HAP-1 (cell line): Measurements from ENCODE around the gene COX4I1.

Source experiments
- DNase-seq, 2 experiments: peaks; one replicate each; pipeline ENCODE4 v3.0.0-alpha.2; 2016 to 2020; ENCODE audit warnings: low spot score in 2 of 2
- H3K27me3 ChIP-seq: fragments of 250-450 bp; sonication (Bioruptor Pico); 2 replicates; pipeline ENCODE4 v1.5.1; 2020; ENCODE audit warnings: low read depth, mild to moderate bottlenecking, moderate library complexity
- H3K36me3 ChIP-seq: fragments of 250-450 bp; sonication (Bioruptor Pico); replicated peaks from 2 replicates; pipeline ENCODE4 v1.5.1; 2020; ENCODE audit warnings: mild to moderate bottlenecking
- H3K4me1 ChIP-seq: fragments of 250-450 bp; sonication (Bioruptor Pico); 2 replicates; pipeline ENCODE4 v1.5.1; 2020; ENCODE audit warnings: mild to moderate bottlenecking
- H3K4me3 ChIP-seq: fragments of 250-450 bp; sonication (Bioruptor Pico); 2 replicates; pipeline ENCODE4 v1.5.1; 2020; ENCODE audit warnings: mild to moderate bottlenecking, moderate library complexity
- H3K9me3 ChIP-seq: fragments of 250-450 bp; sonication (Bioruptor Pico); 2 replicates; pipeline ENCODE4 v1.5.1; 2020; ENCODE audit warnings: mild to moderate bottlenecking, moderate library complexity
- in situ Hi-C: fragments of 300-500 bp; cut with MboI; formaldehyde crosslinking; loops from 3 replicates; pipeline ENCODE4 v1.14.3; 2020; ENCODE audit warnings: low sequenced_read_pairs, inconsistent platforms, mixed read lengths

The COX4I1 gene

GRCh38 chr16:85759136-85759535 is 40.4 kb upstream of the COX4I1 start:
- no peak overlapping the region for H3K4me3 ChIP-seq
- H3K4me1 ChIP-seq: no peaks in the 10 kb centered on the region
- no peak for DNase-seq
- no peaks in the 10 kb centered on the region for H3K9me3 ChIP-seq
- peaks cover 40% of the 10 kb centered on the region for H3K27me3 ChIP-seq
- in situ Hi-C loops: no loop called here
- H3K36me3 ChIP-seq: no peaks in the 10 kb centered on the region

DNA sequence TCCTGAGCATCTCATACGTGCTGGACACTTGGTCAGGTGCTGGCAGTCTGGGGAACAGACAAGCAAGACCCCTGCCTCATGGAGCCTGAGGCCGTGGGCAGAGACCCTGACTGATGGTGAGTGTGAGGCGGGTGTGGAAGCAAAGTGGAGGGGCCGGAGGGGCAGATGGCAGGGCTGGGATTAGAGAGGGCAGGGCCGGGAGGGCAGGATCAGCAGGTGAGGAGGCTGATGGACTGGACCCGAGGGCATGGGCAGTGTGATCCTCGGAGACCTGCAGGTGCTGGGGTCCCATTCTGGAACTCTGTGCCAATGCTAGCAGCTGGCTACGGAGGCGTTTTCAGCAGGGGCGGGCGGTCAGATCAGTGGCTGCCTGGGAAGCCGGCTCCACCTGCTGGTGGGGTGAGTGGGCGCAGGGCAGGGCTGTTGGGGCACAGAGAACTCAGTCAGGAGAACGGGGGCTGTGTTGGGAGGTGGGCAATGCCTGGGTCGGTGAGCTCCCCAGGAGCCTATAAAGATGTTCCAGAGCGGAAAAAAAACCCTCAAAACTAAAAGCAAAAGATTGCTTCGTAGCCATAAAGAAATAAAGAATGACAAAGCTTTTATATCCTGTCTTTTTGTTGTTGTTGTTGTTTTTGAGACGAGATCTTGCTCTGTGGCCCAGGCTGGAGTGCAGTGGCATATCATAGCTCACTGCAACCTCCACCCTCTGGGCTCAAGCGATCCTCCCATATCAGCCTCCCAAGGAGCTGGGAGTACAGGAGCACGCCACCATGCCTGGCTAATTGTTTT is 39.7 kb upstream of the COX4I1 start:
- H3K27me3 ChIP-seq: peaks cover 40% of the 10 kb centered on the region
- no peaks in the 10 kb centered on the region for H3K9me3 ChIP-seq
- DNase-seq: peak in 1 of 2 experiments; percentile 52
- in situ Hi-C loops: no loop called here
- H3K4me1 ChIP-seq: no peaks in the 10 kb centered on the region
- H3K4me3 ChIP-seq: no peak overlapping the region
- no peaks in the 10 kb centered on the region for H3K36me3 ChIP-seq

- in situ Hi-C loops: no loop called here
- Histone ChIP-seq H3K4me1 (no peaks in the 10 kb centered on the region), H3K4me3 (no peak overlapping the region), H3K27me3 (peaks cover 40% of the 10 kb centered on the region), H3K9me3 (no peaks in the 10 kb centered on the region), H3K36me3 (no peaks in the 10 kb centered on the region)
- no peak for DNase-seq
These were observed 37.6 kb upstream of the COX4I1 start for GRCh38 chr16:85761861-85762260.

DNA sequence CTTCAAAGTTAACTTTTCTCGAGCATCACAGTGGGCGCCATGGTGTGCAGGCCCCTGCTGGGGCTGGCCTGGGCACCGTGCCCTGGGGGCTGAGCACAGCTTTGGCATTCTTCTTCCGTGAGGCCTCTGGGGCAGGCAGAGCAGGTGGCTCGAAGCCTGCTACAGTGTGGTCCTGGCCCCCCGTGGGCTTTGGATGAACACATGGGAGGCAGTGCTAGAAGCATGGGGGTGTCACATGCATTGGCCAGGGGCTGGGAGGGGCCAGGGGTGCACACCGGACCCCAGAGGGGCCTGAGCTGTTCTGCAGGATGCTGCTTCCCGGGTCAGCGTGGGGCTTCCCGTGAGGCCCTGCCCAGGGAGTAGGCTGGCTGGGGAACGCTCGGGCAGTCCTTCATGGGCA is 36.5 kb upstream of the COX4I1 start:
- in situ Hi-C loops: no loop called here

DNA sequence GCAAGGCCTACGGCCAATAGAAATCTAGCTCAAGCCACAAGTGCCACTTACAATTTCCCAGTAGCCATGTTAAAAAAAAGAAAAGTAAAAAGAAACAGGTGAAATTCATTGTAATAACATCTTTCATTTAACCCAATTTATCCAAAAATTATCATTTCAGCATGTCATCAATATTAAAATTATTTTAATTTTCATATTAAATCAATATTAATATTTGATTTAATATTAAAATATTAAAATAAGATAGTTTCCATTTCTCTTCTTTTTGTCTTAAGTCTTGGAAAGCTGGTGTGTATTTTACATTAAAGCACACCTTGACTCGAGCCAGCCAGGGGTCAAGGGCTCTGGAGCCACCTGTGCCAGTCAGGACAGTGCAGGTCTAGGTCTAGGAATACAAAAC is 35.9 kb upstream of the COX4I1 start:
- Histone ChIP-seq H3K27me3 (peaks cover 35% of the 10 kb centered on the region), H3K36me3 (no peaks in the 10 kb centered on the region), H3K4me1 (no peaks in the 10 kb centered on the region), H3K4me3 (no peak overlapping the region), H3K9me3 (no peaks in the 10 kb centered on the region)
- DNase-seq: no peak
- in situ Hi-C loops: no loop called here

More for the DNA sequence above, 36.5 kb upstream of the COX4I1 start:
- DNase-seq: no peak
- no peaks in the 10 kb centered on the region for H3K4me1 ChIP-seq
- H3K4me3 ChIP-seq: no peak overlapping the region
- H3K36me3 ChIP-seq: no peaks in the 10 kb centered on the region
- peaks cover 35% of the 10 kb centered on the region for H3K27me3 ChIP-seq
- no peaks in the 10 kb centered on the region for H3K9me3 ChIP-seq

GRCh38 chr16:85765211-85765610 is 34.3 kb upstream of the COX4I1 start:
- H3K4me3 ChIP-seq: no peak overlapping the region
- DNase-seq: no peak
- in situ Hi-C loops: no loop called here
- H3K27me3 ChIP-seq: peaks cover 25% of the 10 kb centered on the region
- H3K9me3 ChIP-seq: no peaks in the 10 kb centered on the region
- H3K36me3 ChIP-seq: no peaks in the 10 kb centered on the region
- no peaks in the 10 kb centered on the region for H3K4me1 ChIP-seq

DNA sequence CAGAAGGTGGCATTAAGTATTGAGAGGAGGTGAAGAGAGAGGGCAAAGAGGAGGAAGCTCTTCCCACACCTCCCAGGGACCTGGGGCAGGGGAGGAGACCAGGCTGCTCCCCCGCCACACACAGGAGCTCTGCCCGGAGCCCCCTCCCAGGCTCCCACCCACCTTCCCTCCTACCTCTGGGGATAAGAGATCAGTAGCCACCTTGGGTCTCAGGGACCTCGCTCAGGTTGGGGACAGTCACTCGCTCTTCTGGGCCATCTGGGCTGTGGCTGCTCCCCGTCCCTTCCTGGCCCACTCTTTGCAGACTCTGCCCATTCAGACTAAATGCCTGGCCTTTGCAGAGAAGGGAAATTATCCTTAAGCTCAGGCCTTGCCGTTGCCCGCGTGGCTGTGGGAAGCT is 33.7 kb upstream of the COX4I1 start:
- Histone ChIP-seq H3K9me3 (no peaks in the 10 kb centered on the region), H3K27me3 (peaks cover 19% of the 10 kb centered on the region), H3K4me1 (no peaks in the 10 kb centered on the region), H3K4me3 (no peak overlapping the region), H3K36me3 (no peaks in the 10 kb centered on the region; the same call in 1 of the 2 replicates)
- no peak for DNase-seq
- in situ Hi-C loops: no loop called here

DNA sequence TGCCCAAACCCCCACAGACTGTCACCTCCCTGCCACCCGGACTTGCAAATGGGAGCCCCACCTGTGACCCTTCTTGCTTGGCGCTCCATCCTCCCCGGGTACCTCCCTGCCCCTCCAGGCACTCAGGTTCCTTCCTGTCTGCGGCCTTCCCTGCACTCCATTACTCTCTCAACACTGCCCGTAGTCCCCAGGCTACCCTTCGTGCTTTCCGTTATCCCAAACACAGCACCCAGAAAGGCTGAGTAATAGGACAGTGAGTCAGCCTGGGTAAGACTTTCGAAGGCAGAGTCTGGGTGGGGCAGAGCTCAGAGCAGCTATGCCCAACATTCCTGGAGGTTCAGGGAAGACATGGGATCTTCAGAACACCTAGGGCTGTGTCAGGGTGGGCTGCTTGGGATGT is 32.0 kb upstream of the COX4I1 start:
- Histone ChIP-seq H3K4me1 (no peaks in the 10 kb centered on the region), H3K9me3 (no peaks in the 10 kb centered on the region), H3K4me3 (no peak overlapping the region), H3K36me3 (no peaks in the 10 kb centered on the region; the same call in 1 of the 2 replicates), H3K27me3 (peaks cover 5% of the 10 kb centered on the region; the same call in 1 of the 2 replicates)
- no peak for DNase-seq
- in situ Hi-C loops: no loop called here

DNA sequence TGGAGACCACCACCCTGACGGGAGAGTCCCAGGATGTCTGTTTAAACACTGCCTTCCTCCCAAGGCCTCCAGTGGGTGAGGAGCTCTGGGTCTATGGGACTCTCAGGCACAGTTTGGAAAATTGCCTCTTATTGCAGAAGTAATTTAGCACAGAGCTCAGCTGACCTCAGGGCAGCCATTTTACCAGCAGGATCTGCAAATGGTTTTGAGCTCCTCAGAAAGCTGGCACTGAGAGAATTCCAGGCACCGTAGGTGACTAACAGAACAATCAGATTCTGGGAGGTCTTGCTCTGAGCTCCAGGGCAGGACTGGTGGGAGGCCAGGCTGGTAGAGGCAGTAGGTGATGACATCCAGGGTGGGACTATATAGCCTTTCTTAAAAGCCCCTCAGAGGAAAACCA is 31.3 kb upstream of the COX4I1 start:
- Histone ChIP-seq H3K9me3 (no peaks in the 10 kb centered on the region), H3K4me3 (no peak overlapping the region), H3K36me3 (no peaks in the 10 kb centered on the region; the same call in 1 of the 2 replicates), H3K4me1 (no peaks in the 10 kb centered on the region), H3K27me3 (no peaks in the 10 kb centered on the region; the same call in 1 of the 2 replicates)
- DNase-seq: no peak
- in situ Hi-C loops: no loop called here

GRCh38 chr16:85770741-85771140 is 28.8 kb upstream of the COX4I1 start:
- Histone ChIP-seq H3K27me3 (no peaks in the 10 kb centered on the region), H3K36me3 (peaks cover 5% of the 10 kb centered on the region; the same call in 1 of the 2 replicates), H3K4me3 (no peak overlapping the region), H3K4me1 (no peaks in the 10 kb centered on the region), H3K9me3 (no peaks in the 10 kb centered on the region)
- in situ Hi-C loops: no loop called here
- DNase-seq: no peak

DNA sequence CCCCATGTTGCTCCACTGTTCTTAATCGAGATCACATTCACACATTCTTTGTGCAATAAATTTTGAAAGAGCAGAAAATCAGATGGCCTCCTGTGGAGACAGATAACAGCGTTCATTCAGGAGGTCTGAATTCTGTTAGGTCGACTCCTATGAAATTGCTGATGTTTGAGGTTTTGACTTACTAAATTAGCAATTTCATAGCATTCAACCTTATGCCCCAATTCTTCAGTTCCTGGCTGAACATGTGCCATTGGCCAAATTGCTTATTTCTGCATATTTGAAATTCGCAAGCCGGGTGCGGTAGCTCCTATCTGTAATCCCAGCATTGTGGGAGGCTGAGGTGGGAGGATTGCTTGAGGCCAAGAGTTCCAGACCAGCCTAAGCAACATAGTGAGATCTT is 26.5 kb upstream of the COX4I1 start:
- Histone ChIP-seq H3K4me3 (no peak overlapping the region), H3K4me1 (no peaks in the 10 kb centered on the region), H3K27me3 (no peaks in the 10 kb centered on the region), H3K9me3 (no peaks in the 10 kb centered on the region), H3K36me3 (peaks cover 12% of the 10 kb centered on the region)
- no peak for DNase-seq
- in situ Hi-C loops: no loop called here

- in situ Hi-C loops: no loop called here
- Histone ChIP-seq H3K4me3 (no peak overlapping the region), H3K36me3 (peaks cover 23% of the 10 kb centered on the region)
These were observed 25.4 kb upstream of the COX4I1 start for GRCh38 chr16:85774136-85774535.

GRCh38 chr16:85774811-85775210 is 24.7 kb upstream of the COX4I1 start:
- no peak for DNase-seq
- Histone ChIP-seq H3K4me3 (no peak overlapping the region), H3K36me3 (peaks cover 30% of the 10 kb centered on the region), H3K9me3 (no peaks in the 10 kb centered on the region), H3K4me1 (no peaks in the 10 kb centered on the region), H3K27me3 (no peaks in the 10 kb centered on the region)
- in situ Hi-C loops: no loop called here

More at GRCh38 chr16:85774136-85774535, 25.4 kb upstream of the COX4I1 start:
- Histone ChIP-seq H3K27me3 (no peaks in the 10 kb centered on the region), H3K4me1 (no peaks in the 10 kb centered on the region), H3K9me3 (no peaks in the 10 kb centered on the region)
- no peak for DNase-seq

- DNase-seq: no peak
- in situ Hi-C loops: no loop called here
- no peaks in the 10 kb centered on the region for H3K4me1 ChIP-seq
- no peak overlapping the region for H3K4me3 ChIP-seq
- no peaks in the 10 kb centered on the region for H3K9me3 ChIP-seq
- H3K36me3 ChIP-seq: peaks cover 49% of the 10 kb centered on the region
- no peaks in the 10 kb centered on the region for H3K27me3 ChIP-seq
These were observed 21.7 kb upstream of the COX4I1 start for GRCh38 chr16:85777583-85778310.
